Measurements from ENCODE around the gene KATNB1. TPM values are rescaled to one million over a fixed set of nuclear protein-coding genes. Genes with fewer than 3 reads are reported as not detected.

The KATNB1 gene
- polyA plus RNA-seq, 1 of the 3 experiments (the other 2 are of a cell fraction) = 43.7 TPM

- Histone ChIP-seq H3K79me2 (ENCODE audit: insufficient read depth) (no peaks in the 10 kb centered on the region), H3F3A (replicated peaks; ENCODE audit: insufficient read depth) (no peaks in the 10 kb centered on the region), H3K4me3 (ENCODE audit: low read depth in 2 of 2, low read length in 1 of 2) (no peak overlapping the region), H3K9me3 (no peaks in the 10 kb centered on the region), H3K36me3 (replicated peaks in 1 of 2; ENCODE audit: control insufficient read depth in 1 of 2, insufficient read depth in 2 of 2, low read length in 1 of 2) (peaks cover 3 to 8% of the 10 kb centered on the region in 2 experiments), H2AFZ (ENCODE audit: low read depth) (no peak overlapping the region), H3K9ac (no peak overlapping the region), H3K4me2 (no peak overlapping the region), H3K4me1 (ENCODE audit: control insufficient read depth in 1 of 2, insufficient read depth in 2 of 2, low read depth in 1 of 2, low read length in 1 of 2) (no peaks in the 10 kb centered on the region; a peak in 1 of 4 replicates), H3K27ac (ENCODE audit: low read depth in 2 of 2, low read length in 1 of 2) (no peak overlapping the region), H4K20me1 (ENCODE audit: insufficient read depth) (no peaks in the 10 kb centered on the region), H3K9me2 (no peaks in the 10 kb centered on the region), H3K27me3 (ENCODE audit: insufficient read depth) (no peaks in the 10 kb centered on the region)
- POLR2A ChIA-PET = no interaction called here
- no peak for DNase-seq
- TF ChIP-seq CTCF (IDR thresholded peaks at IDR 0.05) (no peak), SIN3A (IDR thresholded peaks at IDR 0.05; ENCODE audit: borderline replicate concordance, low read depth, low read length) (no peak), CHD2 (IDR thresholded peaks at IDR 0.05; ENCODE audit: low read length, partially characterized antibody) (no peak), RFX5 (IDR thresholded peaks at IDR 0.05; ENCODE audit: low read length) (no peak), RAD21 (IDR thresholded peaks at IDR 0.05; ENCODE audit: low read length) (no peak), YY1 (IDR thresholded peaks at IDR 0.05; ENCODE audit: low read depth) (no peak), EP300 (IDR thresholded peaks at IDR 0.05; ENCODE audit: borderline replicate concordance in 1 of 2, low read depth in 1 of 2, low read length in 1 of 2) (no peak), FOXJ3 (CRISPR knock-in tag; IDR thresholded peaks at IDR 0.05) (no peak), POLR2AphosphoS5 (IDR thresholded peaks at IDR 0.05; ENCODE audit: low read depth, low read length) (no peak), TCF12 (IDR thresholded peaks at IDR 0.05) (no peak)
- CTCF ChIA-PET = interaction anchor here (0.8 kb wide), 2 partner anchors 12 to 96 kb away, joined by 3 read pairs; no protein-coding TSS in a partner anchor
- 80% methylated on average over 7 of the region's 7 CpGs for WGBS (ENCODE audit: low lambda C conversion rate)
Observed at GRCh38 chr16:57744642-57744903, 9.0 kb downstream of the KATNB1 start.

- POLR2A ChIA-PET = no interaction called here
Observed at GRCh38 chr16:57745768-57746167, 10.2 kb downstream of the KATNB1 start.

More at GRCh38 chr16:57745768-57746167, 10.2 kb downstream of the KATNB1 start:
- no peaks in the 10 kb centered on the region for H3K9me3 ChIP-seq
- no peaks in the 10 kb centered on the region for H3K9me2 ChIP-seq
- no peak for DNase-seq
- H3K36me3 ChIP-seq (replicated peaks in 1 of 2; ENCODE audit: control insufficient read depth in 1 of 2, insufficient read depth in 2 of 2, low read length in 1 of 2) = peaks cover 3 to 8% of the 10 kb centered on the region in 2 experiments
- no peaks in the 10 kb centered on the region for H3K79me2 ChIP-seq (ENCODE audit: insufficient read depth)
- H3K4me2 ChIP-seq = no peak overlapping the region
- H3K4me3 ChIP-seq (ENCODE audit: low read depth in 2 of 2, low read length in 1 of 2) = no peak overlapping the region
- no peaks in the 10 kb centered on the region; a peak in 1 of 4 replicates for H3K4me1 ChIP-seq (ENCODE audit: control insufficient read depth in 1 of 2, insufficient read depth in 2 of 2, low read depth in 1 of 2, low read length in 1 of 2)
- H3K27ac ChIP-seq (ENCODE audit: low read depth in 2 of 2, low read length in 1 of 2) = no peak overlapping the region
- no peaks in the 10 kb centered on the region for H3K27me3 ChIP-seq (ENCODE audit: insufficient read depth)
- H2AFZ ChIP-seq (ENCODE audit: low read depth) = no peak overlapping the region
- CTCF ChIA-PET = interaction anchor here (2.0 kb wide), 1 partner anchor 11 kb away, joined by 10 read pairs; no protein-coding TSS in a partner anchor
- no peak overlapping the region for H3K9ac ChIP-seq
- no peak for TF ChIP-seq GABPA (IDR thresholded peaks at IDR 0.05; ENCODE audit: low read depth)
- no peak for TF ChIP-seq ZBTB33 (IDR thresholded peaks at IDR 0.05; ENCODE audit: borderline replicate concordance, low read depth)
- TF ChIP-seq CHD2 (IDR thresholded peaks at IDR 0.05; ENCODE audit: low read length, partially characterized antibody) = no peak
- no peak for TF ChIP-seq EP300 (IDR thresholded peaks at IDR 0.05; ENCODE audit: borderline replicate concordance in 1 of 2, low read depth in 1 of 2, low read length in 1 of 2)
- no peak for TF ChIP-seq RAD21 (IDR thresholded peaks at IDR 0.05; ENCODE audit: low read length)
- no peak for TF ChIP-seq CTCF (IDR thresholded peaks at IDR 0.05)
- TF ChIP-seq FOXM1 (IDR thresholded peaks at IDR 0.05; ENCODE audit: low read depth) = no peak
- TF ChIP-seq MAX (IDR thresholded peaks at IDR 0.05; ENCODE audit: low read depth) = no peak
- TF ChIP-seq USF2 (IDR thresholded peaks at IDR 0.05; ENCODE audit: borderline replicate concordance, low read depth, low read length) = no peak
- no peak for TF ChIP-seq RFX5 (IDR thresholded peaks at IDR 0.05; ENCODE audit: low read length)
- no peak for TF ChIP-seq USF1 (IDR thresholded peaks at IDR 0.05; ENCODE audit: borderline replicate concordance, low read depth)
- TF ChIP-seq FOSL2 (IDR thresholded peaks at IDR 0.05; ENCODE audit: borderline replicate concordance, low read depth) = no peak
- no peaks in the 10 kb centered on the region for H4K20me1 ChIP-seq (ENCODE audit: insufficient read depth)
- 93% methylated on average over 3 of the region's 3 CpGs for WGBS (ENCODE audit: low lambda C conversion rate)
- no peaks in the 10 kb centered on the region for H3F3A ChIP-seq (replicated peaks; ENCODE audit: insufficient read depth)
